Central memory CD4-positive, alpha-beta T cell (primary cell): Measurements from ENCODE around the gene UQCC2.
A peak's percentile ranks its signal among the peaks of the same experiment; 100 is the strongest.

Experiments used
- DNase-seq: peaks from one replicate; pipeline ENCODE4 v3.0.0; 2022
- total RNA-seq, 3 experiments: gene quantifications; one replicate each; lab custom pipeline; 2026; lab: John Stamatoyannopoulos, UW

UQCC2 gene
- 16.0 to 37.6 (median 29.3) reads per million in 3 experiments for total RNA-seq

DNA sequence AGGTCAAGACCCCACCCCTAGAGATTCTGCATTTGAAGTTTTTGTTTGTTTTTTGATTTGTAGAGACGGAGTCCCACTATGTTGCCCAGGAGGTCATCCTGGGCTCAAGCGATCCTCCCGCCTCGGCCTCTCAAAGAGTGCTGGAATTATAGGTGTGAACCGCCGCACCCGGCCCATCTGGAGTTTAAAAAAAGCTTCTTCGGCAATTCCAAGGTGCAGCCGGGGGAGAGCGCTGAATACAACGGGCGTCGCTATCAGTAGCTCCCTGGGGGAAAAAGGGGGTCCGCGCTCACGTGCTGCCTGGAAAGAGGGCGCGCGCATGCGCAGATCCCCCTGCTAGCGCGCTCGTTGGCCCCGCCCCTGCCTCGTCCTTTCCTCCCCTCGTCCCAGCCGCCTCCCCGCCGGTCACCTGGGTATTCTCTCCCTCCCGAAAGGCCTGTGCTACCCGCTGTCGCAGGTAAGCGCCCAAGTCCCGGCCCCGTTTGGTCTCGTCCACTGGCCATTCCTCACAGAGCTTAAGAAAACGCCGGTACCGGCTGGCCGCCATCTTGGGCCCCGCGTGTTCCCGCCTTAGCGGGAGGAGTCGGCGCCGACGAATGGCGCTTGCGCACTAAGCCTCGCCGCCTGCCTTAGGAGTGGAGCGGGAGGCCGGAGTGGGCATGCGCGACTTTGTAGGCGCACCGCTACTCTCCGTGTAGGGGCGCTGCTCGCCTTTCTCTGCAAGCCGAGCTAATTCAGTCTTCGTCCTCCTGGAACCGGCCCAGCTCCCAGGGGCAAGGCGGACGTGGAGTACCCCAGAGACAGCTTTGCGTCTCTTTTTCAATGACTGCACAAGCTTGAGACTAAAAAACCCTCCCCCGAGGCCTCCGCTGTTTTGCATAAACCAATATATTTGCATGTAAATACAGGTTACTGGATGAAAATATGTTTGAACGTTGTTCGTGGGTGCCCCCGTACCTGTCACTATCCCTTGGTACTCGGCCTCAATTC, at the start of gene UQCC2:
Gene UQCC2, minus strand, starts transcription at position 561 of the 990 bp plus-strand sequence. Its CDS starts 14 bp downstream, at position 547.
- peak; percentile 96 for DNase-seq

DNA sequence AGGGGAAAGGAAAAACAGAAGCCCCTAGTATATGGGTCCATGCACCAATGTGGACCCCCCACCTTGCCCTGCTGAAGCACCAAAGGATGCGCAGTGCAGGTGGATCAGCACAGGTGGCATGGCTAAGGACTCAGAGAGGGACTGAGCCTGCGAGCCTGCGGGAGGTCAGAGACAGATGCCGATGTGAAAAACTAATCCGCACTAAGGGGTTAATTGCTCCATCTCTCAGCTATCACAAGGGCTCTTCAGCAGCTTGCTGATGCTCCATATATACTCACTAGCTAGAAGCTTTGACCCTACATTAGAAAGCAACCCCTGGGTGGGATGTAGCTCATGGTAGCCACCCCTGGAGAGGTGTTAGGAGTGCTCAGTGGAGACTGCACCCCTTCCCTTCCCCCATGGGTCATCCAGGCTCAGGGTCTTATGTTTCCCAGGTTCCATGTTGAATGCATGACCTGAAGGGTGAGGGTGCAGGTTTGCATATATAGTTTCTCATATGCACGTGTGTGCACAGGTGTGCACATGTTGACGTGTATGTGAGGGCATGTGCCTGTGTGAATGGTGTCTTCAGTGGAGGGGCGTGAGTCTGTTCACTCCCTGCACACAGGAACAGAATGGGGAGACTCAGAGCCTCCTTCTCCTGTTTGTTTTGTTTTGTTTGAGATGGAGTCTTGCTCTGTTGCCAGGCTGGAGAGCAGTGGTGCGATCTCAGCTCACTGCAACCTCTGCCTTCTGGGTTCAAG, 48.6 kb upstream of the UQCC2 start:
- DNase-seq = no peak

DNA sequence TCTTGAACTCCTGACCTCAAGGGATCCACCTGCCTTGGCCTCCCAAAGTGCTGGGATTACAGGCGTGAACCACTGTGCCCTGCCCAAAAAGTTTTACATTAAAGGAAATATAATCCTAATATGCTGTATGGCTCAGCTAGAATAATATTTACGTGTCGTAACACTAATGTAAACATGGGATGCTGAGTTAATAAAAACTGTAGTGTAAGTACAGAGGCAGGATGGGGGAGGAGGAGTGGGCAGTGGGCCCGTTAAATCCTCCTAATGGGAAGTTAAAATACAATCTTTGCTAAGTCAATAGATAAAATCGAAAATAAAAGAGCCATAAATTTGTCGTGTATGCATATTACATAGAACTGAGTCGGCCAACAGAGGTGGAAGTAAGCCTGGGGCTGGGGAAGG, 47.3 kb upstream of the UQCC2 start:
- DNase-seq = no peak

DNA sequence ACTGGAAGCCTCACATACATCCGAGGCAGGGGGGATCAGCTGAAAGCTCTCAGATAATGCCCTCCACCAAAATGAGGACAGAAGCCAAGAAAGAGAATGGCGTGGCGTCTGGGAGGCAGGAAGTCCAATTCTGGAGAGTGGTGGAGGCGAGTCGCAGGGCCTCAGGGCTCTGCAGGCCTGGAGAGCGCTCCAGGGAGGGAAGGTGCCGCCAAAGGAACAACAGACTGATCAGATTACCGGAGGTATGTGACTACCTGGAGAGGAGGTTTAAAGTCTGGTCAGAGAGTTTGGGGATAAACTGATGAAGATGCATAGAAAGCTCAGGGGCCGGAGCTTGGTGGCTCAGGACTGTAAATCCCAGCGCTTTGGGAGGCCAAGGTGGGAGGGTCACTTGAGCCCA, 46.4 kb upstream of the UQCC2 start:
- no peak for DNase-seq

DNA sequence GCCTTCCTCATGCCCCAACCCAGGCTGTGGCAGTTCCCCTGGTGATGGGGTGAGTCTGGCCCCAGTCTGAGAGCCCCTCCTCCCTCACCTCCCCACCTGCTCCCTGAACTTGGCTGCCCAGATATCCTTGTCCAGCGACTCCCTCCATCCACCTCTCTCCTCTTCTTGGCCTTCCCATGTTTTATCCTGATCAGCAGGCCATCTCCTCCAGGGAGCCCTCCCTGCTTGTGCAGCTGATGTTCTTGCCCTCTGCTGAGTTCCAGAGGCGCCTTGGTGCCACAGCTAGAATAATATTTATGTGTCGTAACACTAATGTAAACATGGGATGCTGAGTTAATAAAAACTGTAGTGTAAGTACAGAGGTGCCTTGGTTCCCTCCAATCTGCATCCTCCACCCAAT, 45.6 kb upstream of the UQCC2 start:
- no peak for DNase-seq

DNA sequence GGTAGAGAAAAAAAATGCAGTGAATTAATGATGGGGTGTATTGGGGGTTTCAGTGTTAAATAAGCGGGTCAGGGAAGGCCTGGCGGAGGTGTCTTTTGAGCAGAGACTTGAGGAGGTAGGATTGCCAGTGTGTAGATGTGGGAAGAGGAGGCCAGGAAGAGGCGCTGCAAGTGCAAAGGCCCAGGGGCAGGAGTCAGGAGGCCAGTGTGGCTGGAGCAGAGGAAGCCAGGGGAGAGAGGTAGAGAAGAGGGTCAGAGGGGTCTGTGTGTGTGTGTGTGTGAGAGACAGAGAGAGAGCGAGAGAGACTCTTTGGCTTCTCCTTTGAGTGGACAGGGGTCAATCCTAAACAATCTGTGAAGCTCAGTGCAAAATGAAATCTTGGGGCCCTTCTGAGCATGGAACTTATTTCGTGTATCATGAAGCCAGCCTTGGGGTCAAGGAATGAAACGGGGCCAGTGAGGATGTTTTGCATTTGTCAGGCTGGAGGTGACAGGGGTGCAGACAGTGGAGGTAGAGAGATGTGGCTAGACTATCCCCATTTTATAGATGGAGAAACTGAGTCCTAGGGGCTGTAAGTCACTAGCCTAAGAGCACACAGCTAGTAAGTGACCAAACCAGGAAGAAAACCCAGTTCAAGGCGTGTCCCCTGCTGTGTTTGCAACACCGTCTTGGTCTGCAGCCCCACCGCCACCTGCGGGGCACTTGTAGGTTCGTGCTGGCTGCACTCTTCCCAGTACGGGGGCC, 44.9 kb upstream of the UQCC2 start:
- DNase-seq = no peak

DNA sequence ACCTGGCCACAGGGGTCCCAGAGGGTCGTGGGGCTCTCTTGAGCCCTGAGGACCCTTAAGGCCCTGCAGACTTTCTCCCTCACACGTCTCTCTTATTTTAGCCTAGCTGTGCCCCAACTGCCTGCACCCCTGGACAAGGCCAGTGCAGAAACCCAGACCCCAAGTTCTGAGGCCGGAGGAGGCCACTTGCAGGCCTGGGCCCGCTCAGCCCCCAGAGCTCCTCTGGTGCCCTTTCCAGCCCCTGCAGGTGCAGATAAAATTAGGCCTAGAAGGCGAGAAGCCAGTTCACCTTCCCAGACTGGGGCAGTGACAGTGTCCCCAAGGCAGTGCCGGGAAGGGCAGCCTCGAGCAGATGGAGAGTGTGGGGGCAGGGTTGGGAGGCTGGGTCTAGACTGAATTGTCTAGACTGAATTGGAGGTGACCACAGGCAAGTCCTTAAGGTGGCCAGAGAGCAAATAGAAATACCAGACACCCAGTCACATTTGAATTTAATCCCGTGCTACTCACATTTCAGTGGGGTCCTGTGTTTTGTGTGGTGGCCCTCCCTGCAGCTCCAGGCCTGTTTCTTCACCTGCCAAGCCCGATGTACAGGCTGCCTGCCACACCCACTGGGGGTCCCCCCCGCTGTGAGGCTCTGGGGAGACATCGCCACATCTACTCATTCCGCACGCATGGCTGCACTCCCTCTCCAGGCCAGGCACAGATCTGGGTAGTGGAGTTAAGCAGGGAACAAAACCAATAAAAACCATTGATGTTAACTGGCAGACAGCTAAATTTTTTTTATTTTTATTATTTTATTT, 43.8 kb upstream of the UQCC2 start:
- DNase-seq = no peak

DNA sequence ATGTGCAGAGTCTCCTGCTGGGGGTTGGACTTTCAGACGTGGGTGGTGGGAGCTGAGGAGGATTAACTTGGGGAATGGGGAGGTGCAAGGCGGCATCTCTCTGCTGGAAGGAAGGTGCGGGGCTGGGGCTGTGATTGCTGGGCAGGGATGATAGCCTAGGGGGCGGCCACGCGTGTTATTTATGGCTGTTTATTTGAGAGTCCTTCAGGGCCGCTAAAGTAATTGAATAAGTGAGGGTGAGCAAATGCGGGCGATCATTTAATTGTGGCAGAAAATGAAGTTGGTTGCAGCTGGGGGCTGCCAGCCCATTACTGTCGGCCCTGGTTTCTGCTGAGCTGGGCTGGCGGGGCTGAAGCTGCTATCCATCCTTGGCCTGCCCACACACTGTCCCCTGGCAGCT, 42.7 kb upstream of the UQCC2 start:
- DNase-seq = no peak

DNA sequence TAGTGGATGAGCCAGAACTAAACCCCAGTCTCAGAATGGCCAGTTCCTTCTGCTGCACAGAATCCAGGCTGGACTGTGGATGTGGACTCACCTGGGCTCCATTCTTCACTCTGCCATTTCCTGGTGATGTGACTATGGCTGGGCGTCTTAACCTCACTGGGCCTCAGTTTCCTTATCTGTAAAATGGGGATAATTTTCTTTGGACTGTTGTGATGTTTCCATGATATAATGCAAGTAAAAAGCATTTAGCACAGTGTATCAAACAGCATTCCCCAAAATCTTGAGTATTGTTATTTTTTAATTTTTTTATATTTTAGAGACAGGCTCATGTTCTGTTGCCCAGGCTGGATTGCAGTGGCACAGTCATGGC, 41.1 kb upstream of the UQCC2 start:
- no peak for DNase-seq

DNA sequence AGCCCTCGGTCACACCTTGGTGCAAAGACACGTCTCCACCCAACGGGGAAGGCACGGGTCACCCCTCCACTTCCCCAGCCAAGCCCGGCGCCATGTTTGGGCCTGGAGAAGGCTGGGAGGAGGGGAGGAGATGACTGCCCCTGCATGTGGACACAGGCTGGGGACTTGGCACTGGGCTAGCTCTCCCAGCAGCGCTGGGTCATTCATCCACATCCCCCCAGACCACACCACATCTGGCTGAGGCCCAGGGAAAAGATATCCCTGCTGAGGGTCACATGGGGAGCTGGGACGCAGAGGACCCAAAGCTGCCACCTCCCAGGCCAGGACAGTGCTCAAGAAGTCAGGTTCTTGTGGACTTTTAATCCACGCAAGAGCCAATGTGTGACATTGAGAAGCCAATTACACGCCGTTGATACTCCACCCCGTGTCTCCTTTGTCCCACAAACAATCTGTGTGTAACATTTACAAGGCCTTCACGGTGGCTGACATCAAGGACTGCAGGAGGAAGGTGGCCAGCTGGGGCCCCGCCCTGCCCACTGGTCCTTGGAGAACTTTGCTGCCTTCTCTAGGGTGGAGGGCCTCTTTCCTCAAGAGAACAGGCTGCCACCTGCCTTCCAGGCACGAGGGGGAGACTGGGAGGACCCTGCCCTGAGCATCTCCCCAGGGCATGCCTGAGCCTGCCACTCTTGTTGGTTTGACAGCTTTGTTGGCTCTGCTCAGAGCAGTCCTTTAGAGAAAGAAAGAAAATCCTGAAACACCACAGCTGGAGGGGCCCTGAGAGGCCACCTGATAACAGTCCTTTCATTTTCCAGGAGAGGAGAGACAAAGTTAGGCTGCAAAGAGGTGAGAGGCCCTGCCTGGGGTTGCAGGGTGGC, 40.5 kb upstream of the UQCC2 start:
- no peak for DNase-seq

DNA sequence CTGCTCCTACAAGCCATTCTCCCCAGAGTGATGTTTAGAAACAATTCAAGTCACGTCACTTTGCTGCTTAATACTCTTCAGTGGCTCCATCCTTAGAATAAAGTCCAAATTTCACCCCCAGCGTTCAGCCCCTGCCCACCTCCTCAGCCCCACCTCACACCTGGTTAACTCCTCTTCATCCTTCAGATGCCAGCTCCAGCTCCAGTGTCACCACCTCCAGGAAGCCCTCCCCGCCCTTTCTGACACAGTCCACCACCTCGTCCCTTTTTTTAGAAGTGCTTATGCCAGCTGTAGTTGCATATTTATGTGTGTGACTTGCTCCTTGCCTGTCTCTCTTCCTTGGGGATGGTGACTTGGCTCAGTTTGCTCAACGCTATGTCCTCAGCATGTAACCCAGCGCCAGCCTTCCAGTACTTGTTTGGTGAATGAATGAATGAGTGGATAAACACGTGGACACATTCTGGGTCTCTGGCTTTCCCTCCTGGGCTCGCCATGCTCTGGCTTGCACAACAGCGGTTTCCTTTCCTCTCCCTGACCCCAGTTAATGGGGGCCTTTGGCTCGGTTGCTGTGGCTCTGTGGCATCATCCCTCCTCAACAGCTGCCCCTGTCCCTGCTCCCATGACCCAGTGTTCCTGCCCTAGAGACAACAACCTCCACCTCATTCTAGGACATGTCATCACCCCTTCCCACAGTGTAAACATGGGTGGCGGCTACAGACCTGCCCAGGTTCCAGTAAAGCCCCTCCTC, 38.9 kb upstream of the UQCC2 start:
- no peak for DNase-seq

DNA sequence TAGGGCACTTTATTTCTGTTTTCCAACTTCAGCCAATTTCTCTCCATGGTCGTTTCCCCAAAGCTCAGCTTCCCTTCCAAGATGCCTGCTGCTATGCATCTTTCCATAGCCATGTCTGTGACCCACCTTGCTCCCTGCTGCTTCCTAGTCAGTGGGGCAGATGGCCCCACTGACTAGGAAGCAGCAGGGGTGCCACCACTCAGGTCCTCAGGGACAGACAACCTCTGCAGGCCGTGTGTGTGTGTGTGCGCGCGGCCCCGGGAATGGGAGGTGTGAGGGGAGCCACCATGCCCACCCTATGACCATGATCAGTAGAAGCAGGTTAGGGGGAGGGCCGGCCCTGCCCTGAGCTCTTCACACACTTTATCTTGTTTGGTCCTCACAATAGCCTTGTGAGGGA, 37.9 kb upstream of the UQCC2 start:
- DNase-seq = no peak

DNA sequence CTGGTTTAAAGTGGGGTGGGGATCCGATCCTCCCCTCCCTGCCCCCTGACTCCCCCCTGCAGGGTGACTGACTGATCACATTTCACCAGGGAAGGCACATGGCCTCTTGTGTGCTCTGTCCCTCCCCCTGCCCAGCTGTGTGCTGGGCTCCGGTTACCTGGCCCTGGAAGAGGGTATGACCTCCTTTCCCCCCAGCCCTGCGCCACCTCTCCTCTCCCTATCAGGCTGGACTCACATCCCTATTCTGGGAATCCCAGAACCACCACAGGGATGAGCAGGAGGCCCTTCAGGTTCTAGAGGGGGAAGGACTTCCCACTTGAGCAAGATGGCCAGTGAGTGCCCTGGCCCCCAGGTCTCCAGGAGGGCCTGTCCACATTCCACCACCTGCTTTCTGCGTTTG, 37.3 kb upstream of the UQCC2 start:
- no peak for DNase-seq

DNA sequence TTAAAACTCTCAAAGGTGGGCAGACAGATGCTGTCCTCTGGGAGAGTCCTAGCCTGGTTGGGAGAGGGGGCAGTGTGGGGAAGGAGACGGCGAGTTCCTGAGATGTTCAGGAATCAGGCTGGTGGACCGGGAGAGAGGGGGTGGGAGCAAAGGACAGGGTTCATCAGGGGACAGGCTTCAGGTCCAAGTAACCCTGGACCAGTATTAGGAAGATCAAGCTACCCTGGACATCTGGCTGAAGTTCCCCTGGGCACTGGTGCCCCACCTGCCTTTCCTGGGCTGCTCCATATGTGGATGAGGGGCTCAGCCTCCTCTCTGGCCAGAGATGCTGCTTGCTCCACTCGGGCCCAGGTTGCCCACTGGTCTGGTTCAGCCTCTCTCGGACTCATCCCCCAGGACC, 36.3 kb upstream of the UQCC2 start:
- DNase-seq = no peak

DNA sequence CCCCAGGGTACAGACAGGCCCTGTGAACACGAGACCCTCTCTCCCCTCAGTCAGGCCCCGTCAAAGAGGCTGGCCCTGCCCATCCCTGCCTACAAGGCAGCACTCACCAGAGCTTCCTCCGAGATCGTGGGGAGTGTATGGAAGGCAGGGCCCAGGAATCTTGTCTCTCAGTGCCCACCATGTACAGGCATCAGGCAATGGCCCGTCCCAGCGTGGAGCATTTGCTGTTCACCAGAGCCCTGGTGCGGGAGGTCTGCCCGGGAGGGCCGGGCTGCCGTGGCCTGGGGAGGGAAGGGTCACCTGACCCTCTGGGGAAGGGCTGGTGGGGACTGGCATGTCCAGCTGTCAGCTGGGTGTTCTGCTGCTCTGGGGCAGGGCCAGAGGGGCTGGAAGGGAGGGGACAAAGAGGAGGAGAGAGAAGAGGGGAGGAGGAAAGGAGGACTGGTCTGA, 35.2 kb upstream of the UQCC2 start, which contains the start of gene IP6K3:
Gene IP6K3, minus strand, starts transcription at position 255 of the 450 bp plus-strand sequence. CDS start 11,429 bp downstream, outside the sequence.
- no peak for DNase-seq

DNA sequence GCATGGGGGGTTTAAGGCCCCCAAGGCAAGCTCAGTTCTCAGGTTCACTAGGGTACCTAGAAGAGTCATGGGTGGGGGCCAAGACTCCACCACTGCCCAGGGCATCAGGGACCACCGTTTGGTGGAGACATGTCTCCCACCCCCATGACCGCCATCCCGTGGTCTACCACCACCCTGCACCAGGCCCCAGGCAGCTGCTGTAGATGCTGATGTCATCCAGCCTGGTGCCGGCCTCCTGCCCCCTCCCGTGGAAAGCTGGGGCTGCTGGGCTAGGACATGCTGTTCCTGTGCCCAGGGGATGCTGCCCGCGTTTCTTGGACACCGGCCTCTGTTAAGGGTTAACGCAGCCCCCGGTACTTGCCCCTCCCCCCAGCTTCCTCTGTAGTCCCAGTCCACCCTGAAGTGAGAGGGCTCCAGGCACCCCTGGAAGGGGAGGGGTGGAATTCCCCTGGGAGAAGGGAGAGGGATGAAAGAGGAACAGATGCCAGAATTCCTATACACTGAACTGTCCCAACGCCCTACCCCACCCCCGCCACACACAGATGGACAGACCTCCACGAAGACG, 34.6 kb upstream of the UQCC2 start:
- DNase-seq = no peak

DNA sequence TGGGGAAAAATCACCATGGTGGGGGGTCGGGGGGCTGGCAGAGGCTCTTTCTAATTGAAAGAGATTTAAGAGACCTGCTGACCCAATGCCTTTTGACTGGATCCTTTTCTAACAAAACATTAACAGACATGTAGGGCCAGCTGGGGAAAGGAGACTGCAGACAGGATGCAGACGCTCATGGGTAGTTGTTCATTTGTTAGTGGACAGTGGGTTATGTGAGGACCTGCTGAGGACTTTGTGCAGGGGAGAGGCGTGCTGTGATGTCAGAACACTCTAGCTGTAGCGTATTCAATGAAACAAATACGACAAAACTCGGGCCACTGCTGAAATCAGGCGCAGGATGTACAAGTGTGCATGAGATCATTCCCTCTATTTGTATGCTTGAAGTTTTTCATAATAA, 34.0 kb upstream of the UQCC2 start:
- DNase-seq = no peak

DNA sequence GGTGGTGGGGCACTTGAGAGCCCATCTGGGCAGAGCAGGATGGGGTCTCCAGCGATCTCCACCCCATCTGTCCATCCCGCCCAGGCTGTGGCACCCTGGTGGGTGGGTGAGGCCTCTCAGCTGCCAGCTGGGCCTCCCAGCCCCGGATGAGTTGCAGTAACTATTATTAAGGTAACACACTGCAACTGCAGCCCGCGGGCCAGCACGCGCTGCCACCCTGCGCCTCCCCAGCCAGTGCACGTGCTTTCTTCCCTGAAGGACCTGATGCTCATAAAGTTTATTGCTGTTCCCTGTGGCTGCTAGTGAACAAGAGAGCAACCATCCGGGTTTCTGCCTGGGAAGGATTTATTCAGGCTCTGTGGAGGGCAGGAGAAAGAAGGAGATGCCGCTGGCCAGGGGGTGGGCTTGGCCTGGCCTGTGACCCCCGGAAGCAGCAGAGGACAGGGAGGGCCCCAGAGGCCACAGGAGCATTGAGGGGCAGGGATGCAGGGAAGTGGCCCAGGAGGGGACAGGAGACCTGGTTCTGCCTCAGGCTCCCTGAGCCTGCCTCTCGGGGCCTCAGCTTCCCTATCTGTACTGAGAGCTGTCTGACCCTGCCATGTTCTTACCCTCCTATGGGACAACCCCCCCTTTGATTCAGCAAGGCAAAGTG, 33.5 kb upstream of the UQCC2 start:
- no peak for DNase-seq
